ENCODE measurements around the gene PDLIM7.

The PDLIM7 gene

DNA sequence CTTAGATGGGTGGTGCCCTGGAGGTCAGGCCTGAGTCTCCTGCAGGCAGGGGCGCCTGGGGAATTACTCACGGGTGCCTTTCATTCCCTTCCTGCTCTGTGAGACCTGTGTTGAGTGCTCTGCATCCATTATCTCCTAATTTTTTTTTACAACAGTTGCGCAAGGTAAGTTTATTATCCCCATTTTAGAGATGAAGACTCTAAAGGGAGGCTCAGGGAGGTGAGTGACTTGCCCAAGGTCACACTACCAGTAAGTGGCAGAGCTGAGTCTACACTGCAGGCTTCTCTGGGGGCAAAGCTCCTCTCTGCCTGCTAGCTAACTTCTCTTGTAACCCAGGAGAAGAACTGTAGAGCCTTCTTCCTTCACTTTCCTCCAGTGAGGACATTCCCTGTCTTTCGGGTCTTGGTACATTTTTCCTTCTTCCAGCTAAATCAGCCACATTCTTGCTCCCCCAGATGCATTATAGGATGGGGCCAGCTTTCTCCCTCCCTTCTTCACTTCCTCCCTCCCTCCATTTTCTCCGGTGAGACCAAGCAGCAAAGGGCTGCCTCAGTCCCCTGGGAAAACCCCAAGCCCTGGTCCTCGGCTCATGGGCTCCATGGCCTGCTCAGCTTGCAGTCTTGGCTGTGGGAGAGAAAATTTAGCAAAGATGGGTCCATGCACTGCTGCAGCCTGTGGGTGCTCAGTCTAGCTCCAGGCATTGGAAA is 49.0 kb downstream of the PDLIM7 start:
- Histone ChIP-seq H3K4me3 (replicated peaks; ENCODE audit: insufficient read depth, low read length) (0 out of 2 replicates have a peak overlapping the region, but pooled peaks have one; percentile 26), H3K27me3 (ENCODE audit: insufficient read depth, poor library complexity, severe bottlenecking) (no peaks in the 10 kb centered on the region), H3K27ac (replicated peaks) (no peak overlapping the region)
- TF ChIP-seq GABPA (IDR thresholded peaks at IDR 0.05; ENCODE audit: low read depth) (no peak), POLR2AphosphoS5 (IDR thresholded peaks at IDR 0.05; ENCODE audit: low read depth) (no peak; the same call in 1 of the 2 replicates)
- DNase-seq (ENCODE audit: low read depth in 1 of 2, low spot score in 1 of 2) = no peak

DNA sequence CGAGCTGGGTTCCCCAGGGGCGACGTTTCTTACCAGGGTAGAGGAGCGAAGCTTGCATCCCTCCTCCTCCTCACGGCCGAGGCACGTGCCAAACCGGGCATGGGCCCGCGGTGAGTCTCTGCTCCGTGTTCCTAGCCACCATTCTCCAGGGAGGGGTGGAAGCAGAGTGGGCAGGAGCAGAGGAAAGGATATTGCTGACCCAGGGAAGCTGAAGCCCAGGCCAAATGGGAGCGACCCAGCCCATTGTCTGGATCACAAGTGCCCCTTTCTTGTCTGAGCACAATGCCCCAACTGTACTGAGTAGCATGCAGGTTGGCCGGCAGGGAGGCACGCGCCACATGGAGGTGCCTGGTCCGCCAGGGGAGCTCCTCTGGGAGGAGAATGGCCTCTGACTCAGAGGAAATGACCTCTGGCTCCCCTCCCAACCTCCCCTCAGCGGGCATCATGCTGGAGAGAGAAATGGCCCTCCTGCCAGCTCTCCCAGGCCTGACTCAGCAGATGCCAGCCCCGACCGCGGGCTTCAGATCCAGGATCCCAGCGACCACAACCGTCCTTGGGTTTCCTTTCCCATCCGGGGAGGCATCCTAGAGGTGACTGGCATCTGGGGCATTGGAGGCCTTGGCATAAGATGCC is 49.7 kb downstream of the PDLIM7 start:
- peak; percentile 28 to 66 for DNase-seq (ENCODE audit: low read depth in 1 of 2, low spot score in 1 of 2)
- no peak for TF ChIP-seq SPI1 (IDR thresholded peaks at IDR 0.05; ENCODE audit: borderline replicate concordance, low read depth)
- TF ChIP-seq POLR2AphosphoS5 (IDR thresholded peaks at IDR 0.05; ENCODE audit: low read depth) = peak; percentile 51; the same call in 1 of the 2 replicates
- no peak for TF ChIP-seq REST (IDR thresholded peaks at IDR 0.05; ENCODE audit: insufficient replicate concordance, low read depth)
- no peaks in the 10 kb centered on the region for H3K27me3 ChIP-seq (ENCODE audit: insufficient read depth, poor library complexity, severe bottlenecking)
- H3K4me3 ChIP-seq (replicated peaks; ENCODE audit: insufficient read depth, low read length) = peak overlapping the region; percentile 26
- no peak overlapping the region for H3K27ac ChIP-seq (replicated peaks)

- H3K4me3 ChIP-seq (replicated peaks; ENCODE audit: insufficient read depth, low read length) = peak overlapping the region; percentile 38
- TF ChIP-seq REST (IDR thresholded peaks at IDR 0.05; ENCODE audit: insufficient replicate concordance, low read depth) = no peak
- no peaks in the 10 kb centered on the region for H3K27me3 ChIP-seq (ENCODE audit: insufficient read depth, poor library complexity, severe bottlenecking)
- no peak overlapping the region for H3K27ac ChIP-seq (replicated peaks)
- DNase-seq (ENCODE audit: low read depth in 1 of 2, low spot score in 1 of 2) = peak; percentile 64 to 70
These were observed 50.3 kb downstream of the PDLIM7 start for GRCh38 chr5:177447066-177447610.

DNA sequence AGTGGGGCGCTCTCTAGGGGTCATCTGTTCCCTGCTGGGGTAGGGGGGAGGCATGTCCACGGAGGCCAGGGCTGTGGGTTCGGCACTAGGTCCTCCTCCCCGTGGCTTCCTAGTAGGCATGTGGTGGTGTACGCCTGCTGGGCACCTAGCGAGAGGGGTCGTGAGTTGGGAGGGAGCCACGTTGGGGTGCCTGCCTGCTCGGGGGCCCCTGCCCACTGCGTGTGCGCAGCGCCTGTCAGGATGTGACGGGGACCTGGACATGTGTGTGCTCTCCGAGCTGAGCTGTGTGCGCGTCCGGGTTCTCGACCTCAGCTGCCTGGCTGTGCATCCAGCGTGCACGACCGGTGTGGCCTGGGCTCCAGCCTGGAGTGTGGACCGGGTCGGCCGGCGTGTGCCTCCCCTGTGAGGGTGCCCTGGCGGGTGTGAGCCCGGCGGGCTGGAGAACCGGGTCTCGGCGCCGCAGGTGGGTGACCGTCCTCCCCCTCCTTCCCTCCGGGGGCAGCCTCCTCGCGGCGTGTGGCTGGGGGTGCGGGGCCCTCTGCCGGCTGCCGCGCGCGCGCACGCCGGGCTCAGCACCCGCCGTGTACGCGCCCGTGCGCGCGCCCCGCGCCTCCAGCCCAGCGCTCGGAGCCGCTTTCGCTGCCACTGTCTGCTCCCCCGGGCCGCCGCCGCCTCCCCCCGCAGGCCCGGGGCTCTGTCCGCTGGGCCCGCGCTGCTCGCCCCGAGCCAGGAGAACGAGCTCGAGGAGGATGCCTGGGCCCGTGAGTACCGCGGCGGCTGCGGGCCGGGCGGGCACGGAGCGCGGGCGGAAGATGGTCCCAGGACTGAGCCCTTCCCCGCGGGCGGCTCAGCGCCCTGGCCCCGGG is 51.0 kb downstream of the PDLIM7 start, which contains the start of gene PRR7:
Gene PRR7 (plus strand): TSS at position 615 of the 866 bp plus-strand sequence. CDS start 8,254 bp downstream, outside the sequence.
- peak within 1 kb of the TSS; percentile 41 for H3K4me3 ChIP-seq (replicated peaks; ENCODE audit: insufficient read depth, low read length)
- DNase-seq (ENCODE audit: low read depth in 1 of 2, low spot score in 1 of 2) = peak; percentile 63 to 74
- H3K27ac ChIP-seq (replicated peaks) = peak within 1 kb of the TSS; percentile 61
- no peak for TF ChIP-seq REST (IDR thresholded peaks at IDR 0.05; ENCODE audit: insufficient replicate concordance, low read depth)
- no peak for TF ChIP-seq GABPA (IDR thresholded peaks at IDR 0.05; ENCODE audit: low read depth)
- TF ChIP-seq, protein P1, sequence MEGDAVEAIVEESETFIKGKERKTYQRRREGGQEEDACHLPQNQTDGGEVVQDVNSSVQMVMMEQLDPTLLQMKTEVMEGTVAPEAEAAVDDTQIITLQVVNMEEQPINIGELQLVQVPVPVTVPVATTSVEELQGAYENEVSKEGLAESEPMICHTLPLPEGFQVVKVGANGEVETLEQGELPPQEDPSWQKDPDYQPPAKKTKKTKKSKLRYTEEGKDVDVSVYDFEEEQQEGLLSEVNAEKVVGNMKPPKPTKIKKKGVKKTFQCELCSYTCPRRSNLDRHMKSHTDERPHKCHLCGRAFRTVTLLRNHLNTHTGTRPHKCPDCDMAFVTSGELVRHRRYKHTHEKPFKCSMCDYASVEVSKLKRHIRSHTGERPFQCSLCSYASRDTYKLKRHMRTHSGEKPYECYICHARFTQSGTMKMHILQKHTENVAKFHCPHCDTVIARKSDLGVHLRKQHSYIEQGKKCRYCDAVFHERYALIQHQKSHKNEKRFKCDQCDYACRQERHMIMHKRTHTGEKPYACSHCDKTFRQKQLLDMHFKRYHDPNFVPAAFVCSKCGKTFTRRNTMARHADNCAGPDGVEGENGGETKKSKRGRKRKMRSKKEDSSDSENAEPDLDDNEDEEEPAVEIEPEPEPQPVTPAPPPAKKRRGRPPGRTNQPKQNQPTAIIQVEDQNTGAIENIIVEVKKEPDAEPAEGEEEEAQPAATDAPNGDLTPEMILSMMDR (IDR thresholded peaks at IDR 0.05; ENCODE audit: insufficient read depth, low read length) = no peak
- no peak for TF ChIP-seq SPI1 (IDR thresholded peaks at IDR 0.05; ENCODE audit: borderline replicate concordance, low read depth)
- peak; percentile 99 for TF ChIP-seq POLR2AphosphoS5 (IDR thresholded peaks at IDR 0.05; ENCODE audit: low read depth)
- H3K27me3 ChIP-seq (ENCODE audit: insufficient read depth, poor library complexity, severe bottlenecking) = no peaks in the 10 kb centered on the region

All from HL-60 (cell line).